Measurements from ENCODE around the gene TNRC6C. TPM values are rescaled to one million over a fixed set of nuclear protein-coding genes. Genes with fewer than 3 reads are reported as not detected.

TNRC6C gene
- total and polyA plus RNA-seq, 7 donors = 0.92 to 22.1 (median 6.3) TPM

- intact Hi-C loops (cut with DNase I) = no loop called here
- 71 to 81% methylated on average over 3 of the region's 3 CpGs for WGBS, 2 donors
- Histone ChIP-seq H3K27ac (no peak overlapping the region), H3K9me3 (no peaks in the 10 kb centered on the region), H3K4me3 (no peak overlapping the region), H3K27me3 (no peaks in the 10 kb centered on the region), H3K36me3 (peaks cover 0 to 5% (median 0%) of the 10 kb centered on the region in 4 donors), H3K4me1 (peaks cover 0 to 39% (median 27%) of the 10 kb centered on the region in 4 donors)
- no peak for TF ChIP-seq POLR2AphosphoS5 (IDR thresholded peaks at IDR 0.05)
- TF ChIP-seq EP300 (IDR thresholded peaks at IDR 0.05) = no peak
- no peak for TF ChIP-seq POLR2A (IDR thresholded peaks at IDR 0.05)
- no peak for TF ChIP-seq CTCF (IDR thresholded peaks at IDR 0.05)
- DNase-seq = no peak
These were observed 41.8 kb downstream of the TNRC6C start for GRCh38 chr17:78000341-78000740.

- H3K4me3 ChIP-seq = no peak overlapping the region
- H3K27ac ChIP-seq = no peak overlapping the region
- TF ChIP-seq POLR2A (IDR thresholded peaks at IDR 0.05) = no peak
- TF ChIP-seq EP300 (IDR thresholded peaks at IDR 0.05) = no peak
- TF ChIP-seq POLR2AphosphoS5 (IDR thresholded peaks at IDR 0.05) = no peak
- no peak for TF ChIP-seq CTCF (IDR thresholded peaks at IDR 0.05)
- peaks cover 0 to 11% (median 0%) of the 10 kb centered on the region in 4 donors for H3K36me3 ChIP-seq
- no peak for DNase-seq
- no peaks in the 10 kb centered on the region for H3K9me3 ChIP-seq
- H3K4me1 ChIP-seq = peaks cover 0 to 30% (median 20%) of the 10 kb centered on the region in 4 donors
- intact Hi-C loops (cut with DNase I) = no loop called here
- no peaks in the 10 kb centered on the region for H3K27me3 ChIP-seq
- WGBS, 2 donors = 82 to 94% methylated on average over 3 of the region's 3 CpGs
These were observed 42.7 kb downstream of the TNRC6C start for GRCh38 chr17:78001182-78001581.

GRCh38 chr17:78001612-78002011, 43.1 kb downstream of the TNRC6C start:
- Histone ChIP-seq H3K27ac (no peak overlapping the region), H3K27me3 (no peaks in the 10 kb centered on the region), H3K36me3 (peaks cover 0 to 11% (median 0%) of the 10 kb centered on the region in 4 donors), H3K9me3 (no peaks in the 10 kb centered on the region), H3K4me3 (no peak overlapping the region), H3K4me1 (peaks cover 0 to 26% (median 18%) of the 10 kb centered on the region in 4 donors)
- TF ChIP-seq CTCF (IDR thresholded peaks at IDR 0.05) (no peak), POLR2A (IDR thresholded peaks at IDR 0.05) (no peak), POLR2AphosphoS5 (IDR thresholded peaks at IDR 0.05) (no peak), EP300 (IDR thresholded peaks at IDR 0.05) (no peak)
- DNase-seq = no peak
- WGBS, 2 donors = 58 to 69% methylated on average over 3 of the region's 3 CpGs
- intact Hi-C loops (cut with DNase I) = no loop called here

- no peak for DNase-seq
- WGBS, 2 donors = 90 to 91% methylated on average over 4 of the region's 4 CpGs
- TF ChIP-seq POLR2A (IDR thresholded peaks at IDR 0.05) (no peak), CTCF (IDR thresholded peaks at IDR 0.05) (no peak), POLR2AphosphoS5 (IDR thresholded peaks at IDR 0.05) (no peak), EP300 (IDR thresholded peaks at IDR 0.05) (no peak)
- H3K27me3 ChIP-seq = no peaks in the 10 kb centered on the region
- peaks cover 0 to 11% (median 0%) of the 10 kb centered on the region in 4 donors for H3K36me3 ChIP-seq
- no peak overlapping the region for H3K27ac ChIP-seq
- no peaks in the 10 kb centered on the region for H3K9me3 ChIP-seq
- intact Hi-C loops (cut with DNase I) = no loop called here
- H3K4me3 ChIP-seq = no peak overlapping the region
- H3K4me1 ChIP-seq = peaks cover 0 to 24% (median 17%) of the 10 kb centered on the region in 4 donors
These were observed 43.7 kb downstream of the TNRC6C start for GRCh38 chr17:78002166-78002565.

All from sigmoid colon (tissue), 7 donors.